HepG2 (cell line): ENCODE measurements around the gene TSPAN9.

ENCODE experiments used
- HNRNPK ChIP-seq: fragments of 200-400 bp; formaldehyde crosslinking; IDR thresholded peaks from 2 replicates; pipeline ENCODE4 v1.6.1; 2018; ENCODE audit warnings: low read length, low read depth, moderate library complexity, mild to moderate bottlenecking; ENCODE audit not compliant: poor library complexity, severe bottlenecking
- JUN ChIP-seq: sonication (generic); formaldehyde crosslinking; IDR thresholded peaks from 2 replicates; pipeline ENCODE4 v1.4.0; 2020; ENCODE audit warnings: mild to moderate bottlenecking, missing genetic modification reagents
- KDM5B ChIP-seq: sonication (generic); formaldehyde crosslinking; IDR thresholded peaks from 2 replicates; pipeline ENCODE4 v1.4.0; 2020; ENCODE audit warnings: missing genetic modification reagents, mild to moderate bottlenecking, borderline replicate concordance
- POLR2AphosphoS5 ChIP-seq: IDR thresholded peaks from 2 replicates; pipeline ENCODE4 v1.6.1; 2012; ENCODE audit warnings: low read depth, low read length
- RAD51 ChIP-seq: fragments of 450-650 bp; IDR thresholded peaks from 2 replicates; pipeline ENCODE4 v1.6.1; 2016; ENCODE audit warnings: borderline replicate concordance
- SIN3A ChIP-seq: IDR thresholded peaks from 2 replicates; pipeline ENCODE4 v1.6.1; 2011; ENCODE audit warnings: low read depth, mild to moderate bottlenecking, control low read depth, low read length, borderline replicate concordance
- ZMYM2 ChIP-seq: sonication (generic); formaldehyde crosslinking; IDR thresholded peaks from 2 replicates; pipeline ENCODE4 v1.8.0; 2022; ENCODE audit warnings: mild to moderate bottlenecking, missing genetic modification reagents
- ZNF367 ChIP-seq: sonication (generic); formaldehyde crosslinking; IDR thresholded peaks from 2 replicates; pipeline ENCODE4 v1.4.0; 2020; ENCODE audit warnings: missing genetic modification reagents, borderline replicate concordance
- ZNF782 ChIP-seq: sonication (generic); formaldehyde crosslinking; IDR thresholded peaks from 2 replicates; pipeline ENCODE4 v1.4.0; 2020; ENCODE audit warnings: missing genetic modification reagents, mild to moderate bottlenecking, borderline replicate concordance

DNA sequence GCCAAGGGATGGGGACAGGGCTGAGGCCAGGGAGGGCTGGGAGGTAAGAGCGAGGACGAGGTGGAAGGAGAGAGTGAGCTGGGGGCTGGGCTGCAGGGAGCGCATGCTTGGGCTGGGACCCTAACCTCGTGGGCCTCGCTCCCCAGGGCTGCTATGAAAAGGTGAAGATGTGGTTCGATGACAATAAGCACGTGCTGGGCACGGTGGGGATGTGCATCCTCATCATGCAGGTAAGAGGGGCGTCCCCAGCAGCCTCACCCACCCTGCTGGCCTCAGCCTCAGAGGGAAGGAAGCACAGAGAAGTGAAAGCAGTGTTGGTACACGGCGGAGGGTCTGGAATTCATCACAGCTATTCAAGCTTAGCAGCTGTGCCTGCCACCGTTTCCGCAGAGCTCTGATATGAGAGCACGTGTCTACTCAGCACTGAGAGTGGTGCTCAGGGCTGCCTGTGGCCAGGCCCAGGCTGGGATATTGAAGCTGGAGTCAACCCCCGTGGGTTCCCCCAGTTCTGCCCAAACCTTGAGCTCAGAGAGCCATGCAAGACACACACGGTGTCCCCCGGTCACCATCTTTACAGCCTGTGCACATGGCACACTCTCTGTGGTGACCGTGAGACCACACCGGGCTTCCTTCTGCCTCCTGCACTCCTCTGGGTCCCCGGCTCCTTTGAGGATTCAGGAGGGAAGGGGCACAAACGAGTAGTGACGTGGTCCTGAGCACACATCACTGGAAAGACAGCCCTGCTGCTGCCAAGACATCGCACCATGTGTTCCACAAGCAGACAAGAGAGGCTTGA, 204.6 kb downstream of the TSPAN9 start:
- TF ChIP-seq ZNF782 (CRISPR knock-in tag) (no peak), SIN3A (no peak), HNRNPK (no peak), ZMYM2 (no peak), RAD51 (no peak), POLR2AphosphoS5 (no peak), ZNF367 (CRISPR knock-in tag) (no peak), JUN (CRISPR knock-in tag) (no peak), KDM5B (CRISPR knock-in tag) (no peak)
